Activated CD4-positive, CD25-positive, alpha-beta regulatory T cell treated with anti-CD3 and anti-CD28 coated beads, Interleukin-2, amount 50 U/mL, for 16 hours (primary cell): Measurements from ENCODE around the gene TALDO1.

Experiments used
- DNase-seq: peaks from one replicate; pipeline ENCODE4 v3.0.0-alpha.2; 2020; ENCODE audit warnings: low read depth, low spot score

Gene TALDO1

DNA sequence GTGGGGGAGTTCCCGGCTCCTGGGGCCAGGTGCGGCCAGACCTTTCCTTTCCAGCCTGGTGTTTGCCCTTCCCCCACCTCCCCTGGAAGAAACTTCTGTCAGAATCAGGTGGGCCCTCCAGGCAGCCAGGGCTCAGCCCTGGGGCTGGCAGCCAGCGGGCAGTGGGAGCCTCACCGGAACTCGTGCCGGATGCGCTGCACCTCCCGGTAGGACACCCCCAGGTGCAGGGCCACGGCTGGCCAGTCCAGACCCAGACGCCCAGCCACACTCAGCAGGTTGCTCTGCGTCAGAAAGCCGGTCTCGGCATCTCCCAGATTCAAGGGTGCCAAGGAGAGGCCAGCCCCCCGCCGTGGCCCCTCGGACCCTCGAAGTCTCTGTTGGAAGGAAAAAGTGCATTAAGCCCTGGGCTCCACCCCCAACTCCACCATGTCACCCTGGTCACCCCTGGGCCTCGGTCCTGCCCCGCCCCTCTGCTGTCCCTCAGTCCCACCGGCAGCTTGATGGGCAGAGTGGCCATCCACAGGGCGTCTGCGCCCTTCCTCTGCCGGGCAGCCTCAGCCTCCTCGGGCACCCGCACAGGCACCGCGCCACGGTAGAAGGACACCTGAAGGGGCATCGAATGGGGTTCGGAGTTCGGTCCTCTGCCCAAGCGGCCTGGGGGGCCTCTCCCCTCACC, 52.5 kb downstream of the TALDO1 start:
- no peak for DNase-seq

GRCh38 chr11:800473-800872, 53.2 kb downstream of the TALDO1 start:
- DNase-seq, result no peak

GRCh38 chr11:801097-801780, 54.0 kb downstream of the TALDO1 start:
- DNase-seq, result no peak

- no peak for DNase-seq
These were observed 54.9 kb downstream of the TALDO1 start for GRCh38 chr11:802018-802617.

GRCh38 chr11:802693-803466, 55.6 kb downstream of the TALDO1 start:
- no peak for DNase-seq

DNA sequence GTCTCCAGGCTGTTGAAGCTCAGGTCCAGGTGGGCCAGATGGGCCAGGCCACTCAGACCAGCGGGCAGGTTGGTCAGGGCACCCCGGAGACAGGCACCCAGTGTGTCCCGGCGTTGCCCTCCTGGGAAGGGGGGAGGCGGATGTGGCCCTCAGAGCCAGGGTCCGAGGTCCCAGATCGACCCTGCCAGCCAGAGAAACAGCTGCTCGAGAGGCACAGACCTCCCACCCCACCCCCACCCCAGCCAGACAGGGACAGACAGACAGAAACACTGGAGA, 56.1 kb downstream of the TALDO1 start:
- no peak for DNase-seq

GRCh38 chr11:803770-804598, 56.7 kb downstream of the TALDO1 start:
- DNase-seq, result no peak

DNA sequence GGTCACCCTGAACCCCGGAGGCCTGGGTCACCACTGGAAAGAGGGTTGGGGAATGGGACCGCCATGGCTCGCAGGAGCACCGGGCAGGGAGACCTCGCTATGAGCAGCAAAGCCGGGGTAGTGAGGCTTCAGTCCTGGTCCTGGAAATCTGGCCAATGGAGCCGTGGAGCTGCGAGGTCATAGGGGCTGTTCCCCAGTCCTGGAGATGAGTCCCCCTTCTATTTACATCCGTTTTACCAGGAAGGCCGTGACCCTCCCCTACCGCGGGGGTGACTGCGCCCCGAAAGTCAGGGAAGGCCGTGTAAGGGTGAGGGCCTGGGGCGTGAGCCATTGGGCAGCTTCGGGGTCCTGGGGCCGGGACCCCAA, 57.3 kb downstream of the TALDO1 start:
- DNase-seq, result no peak

DNA sequence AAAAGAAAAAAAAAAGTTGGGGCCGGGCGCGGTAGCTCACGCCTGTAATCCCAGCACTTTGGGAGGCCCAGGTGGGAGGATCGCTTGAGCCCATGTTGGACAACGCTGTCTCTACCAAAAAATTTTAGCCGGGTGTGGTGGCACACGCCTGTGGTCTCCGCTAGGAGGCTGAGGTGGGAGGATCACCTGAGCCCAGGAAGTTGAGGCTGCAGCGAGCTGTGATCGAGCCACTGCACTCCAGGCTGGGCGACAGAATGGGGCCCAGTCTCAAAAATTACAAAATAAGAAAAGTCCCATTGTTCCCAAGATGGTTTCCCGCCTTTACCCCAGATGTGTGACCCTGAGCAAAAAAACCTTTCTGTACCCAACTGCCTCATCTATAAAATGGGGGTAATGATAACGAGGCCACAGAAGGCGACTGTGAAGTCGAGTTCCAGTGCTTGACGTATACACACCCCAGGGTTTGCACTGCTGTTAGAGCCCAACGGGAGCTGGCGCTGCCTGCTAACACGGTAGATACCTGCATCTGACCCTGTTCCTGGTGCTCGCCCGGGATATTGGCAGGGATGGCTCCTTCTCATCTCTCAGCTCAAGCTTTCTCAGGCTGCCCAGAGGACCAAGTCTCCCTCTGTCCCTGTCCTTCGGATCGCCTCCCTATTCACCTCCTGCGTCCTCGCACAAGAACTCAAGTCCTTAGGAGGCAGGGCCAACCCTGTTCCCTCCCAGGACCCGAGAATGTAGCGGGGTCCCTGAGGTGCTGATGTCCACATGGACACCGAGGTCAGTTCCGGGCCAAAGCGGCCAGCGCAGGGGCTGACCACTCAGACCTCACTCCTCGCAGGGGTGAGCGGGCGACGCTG, 61.4 kb downstream of the TALDO1 start:
- no peak for DNase-seq

DNA sequence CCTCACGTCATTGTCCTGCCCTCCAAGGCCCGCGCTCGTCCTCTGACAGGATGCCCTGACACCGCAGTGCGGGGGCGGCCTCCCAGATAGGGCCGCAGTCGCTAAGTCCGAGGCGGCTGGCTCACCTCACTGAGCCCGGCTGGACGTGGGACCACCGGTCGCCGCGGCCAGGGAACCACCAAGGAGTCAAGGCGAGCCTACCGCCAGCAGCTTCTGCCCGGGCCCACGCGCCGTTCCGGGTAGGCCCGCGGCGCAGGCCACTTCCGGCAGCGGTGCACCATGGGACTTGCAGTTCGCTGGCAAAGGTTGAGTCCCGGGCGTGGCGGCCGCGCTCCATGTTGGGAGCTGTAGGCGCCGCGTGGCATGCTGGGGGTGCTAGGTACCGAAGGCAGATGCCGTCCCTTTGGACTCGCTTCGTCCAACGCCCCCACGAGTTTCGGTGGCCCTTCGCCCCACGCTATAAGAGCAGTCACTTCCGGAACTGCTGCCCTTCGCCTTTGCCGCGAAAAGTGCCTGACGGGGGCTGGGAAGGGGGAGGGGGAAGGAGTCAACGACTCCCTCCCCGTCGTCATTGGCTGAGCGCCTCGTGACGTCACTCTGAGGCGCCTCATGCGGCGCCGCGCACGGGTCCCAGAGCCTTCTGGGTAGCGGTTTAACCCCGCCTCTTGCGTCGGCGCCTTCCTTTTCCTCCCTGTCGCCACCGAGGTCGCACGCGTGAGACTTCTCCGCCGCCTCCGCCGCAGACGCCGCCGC, 62.2 kb downstream of the TALDO1 start, which contains the start of gene RPLP2:
Gene RPLP2, plus strand, starts transcription at position 681 of the 753 bp plus-strand sequence. CDS start 268 bp downstream, outside the sequence.
- peak; percentile 97 for DNase-seq

GRCh38 chr11:810040-810567, 62.8 kb downstream of the TALDO1 start:
- DNase-seq, result no peak

DNA sequence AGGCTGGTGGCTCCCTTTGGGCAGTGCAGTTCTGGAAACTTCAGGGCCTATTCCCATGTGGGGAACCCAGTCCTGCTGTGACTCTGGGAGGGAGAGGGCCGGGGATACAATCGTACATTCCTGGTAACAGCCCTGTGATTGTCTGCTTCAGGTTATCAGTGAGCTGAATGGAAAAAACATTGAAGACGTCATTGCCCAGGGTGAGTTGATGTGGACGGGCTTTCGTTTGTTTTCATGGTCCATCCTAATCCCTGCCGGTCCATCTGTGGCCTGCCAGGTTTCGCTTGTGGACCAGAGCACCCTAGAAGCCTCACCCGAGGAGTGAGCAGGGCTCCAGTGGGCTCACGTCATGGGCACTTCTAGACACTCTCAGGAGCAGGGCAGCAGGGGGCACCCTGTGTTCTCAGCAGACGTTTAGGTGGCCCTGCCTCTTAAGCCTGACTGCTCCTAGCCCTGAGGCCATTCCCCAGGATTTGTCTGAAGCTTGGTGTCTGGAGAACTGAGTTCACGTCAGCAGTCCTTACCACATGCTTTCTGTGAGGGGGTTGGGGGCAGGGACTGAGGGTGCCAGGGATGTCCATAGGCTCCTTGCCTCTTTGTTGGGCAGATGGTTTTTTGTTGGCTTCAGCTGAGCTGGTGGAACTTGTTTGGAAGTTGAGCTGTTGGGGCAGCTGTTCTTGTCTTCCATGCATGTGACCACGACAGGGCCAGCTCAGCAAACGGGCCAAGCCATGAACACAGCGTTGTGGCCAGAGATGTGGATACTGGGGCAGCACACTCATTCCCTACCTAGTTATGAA, 64.4 kb downstream of the TALDO1 start:
- no peak for DNase-seq

DNA sequence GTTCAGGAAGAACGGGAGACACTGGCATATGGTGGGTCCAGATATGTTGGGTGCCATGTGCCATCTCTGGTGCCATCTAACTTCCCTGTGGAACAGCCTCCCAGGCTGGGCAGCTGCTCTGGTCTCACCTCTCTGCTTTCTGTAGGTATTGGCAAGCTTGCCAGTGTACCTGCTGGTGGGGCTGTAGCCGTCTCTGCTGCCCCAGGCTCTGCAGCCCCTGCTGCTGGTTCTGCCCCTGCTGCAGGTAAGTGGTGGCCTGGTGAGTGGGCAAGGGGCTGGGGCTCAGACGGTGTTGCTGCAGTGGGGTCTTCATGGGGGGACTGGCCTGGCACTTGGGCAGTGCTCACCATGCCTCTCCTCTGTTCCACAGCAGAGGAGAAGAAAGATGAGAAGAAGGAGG, 65.1 kb downstream of the TALDO1 start:
- no peak for DNase-seq

- DNase-seq, result no peak
These were observed 65.8 kb downstream of the TALDO1 start for GRCh38 chr11:813072-813455.

GRCh38 chr11:813456-814096, 66.3 kb downstream of the TALDO1 start:
- DNase-seq, result no peak
